ENCODE measurements around the gene MTMR11.
A peak's percentile ranks its signal among the peaks of the same experiment; 100 is the strongest.

MTMR11 gene

DNA sequence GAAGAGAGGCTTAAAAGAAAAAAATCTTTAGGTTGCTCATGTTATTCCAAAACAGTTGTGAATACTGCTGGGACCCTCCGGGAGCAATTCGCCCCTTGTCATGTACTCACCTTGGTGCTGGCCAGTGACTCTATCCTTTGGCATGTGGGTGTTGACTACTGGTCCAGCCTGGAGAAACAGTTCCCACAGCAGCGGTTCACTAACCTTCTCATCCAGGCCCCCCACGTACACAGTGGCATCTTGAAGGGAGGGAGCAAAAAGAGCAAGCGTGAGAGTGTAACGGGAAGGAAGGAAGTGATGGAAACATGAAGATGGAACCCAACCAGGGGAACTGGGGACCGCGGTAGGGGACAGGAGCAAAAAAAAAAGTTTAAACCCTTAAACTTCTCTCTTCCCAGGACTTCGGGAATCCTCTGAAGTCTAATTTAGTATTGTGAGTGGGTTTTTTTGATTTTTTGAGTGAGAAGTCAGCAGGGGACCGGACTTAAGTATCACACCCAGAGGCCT lies 9.6 kb downstream of the MTMR11 start:
- Mint-ChIP-seq H3K9me3 (ENCODE audit: low read depth) (no peaks in the 10 kb centered on the region), H3K4me1 (ENCODE audit: low read depth) (peaks cover 40% of the 10 kb centered on the region), H3K36me3 (peaks cover 19% of the 10 kb centered on the region), H3K27ac (peak overlapping the region; percentile 95), H3K4me3 (peak overlapping the region; percentile 98), H3K27me3 (no peaks in the 10 kb centered on the region)

DNA sequence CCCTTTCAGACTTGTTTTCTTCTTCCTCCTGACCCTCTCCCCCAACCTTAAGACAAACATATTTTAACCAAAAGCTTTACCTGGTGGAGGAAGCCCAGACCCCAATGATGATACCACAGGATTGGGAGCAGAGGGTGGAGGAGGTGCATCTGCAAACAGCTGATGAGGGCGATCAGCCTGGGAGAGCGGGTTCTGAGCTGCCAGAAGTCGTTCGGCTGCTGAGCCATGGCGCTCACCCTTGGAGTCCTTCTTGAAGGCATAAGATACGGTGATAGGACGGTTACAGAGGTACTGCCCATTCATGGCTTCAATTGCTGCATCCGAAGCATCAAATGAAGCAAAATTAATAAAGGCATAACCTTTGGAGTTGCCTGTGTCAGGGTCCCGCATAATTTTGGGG lies 10.4 kb downstream of the MTMR11 start:
- Mint-ChIP-seq H3K4me3 (peak overlapping the region; percentile 98), H3K4me1 (ENCODE audit: low read depth) (peaks cover 38% of the 10 kb centered on the region), H3K9me3 (ENCODE audit: low read depth) (no peaks in the 10 kb centered on the region), H3K27ac (no peak overlapping the region), H3K36me3 (peaks cover 25% of the 10 kb centered on the region), H3K27me3 (no peaks in the 10 kb centered on the region)

DNA sequence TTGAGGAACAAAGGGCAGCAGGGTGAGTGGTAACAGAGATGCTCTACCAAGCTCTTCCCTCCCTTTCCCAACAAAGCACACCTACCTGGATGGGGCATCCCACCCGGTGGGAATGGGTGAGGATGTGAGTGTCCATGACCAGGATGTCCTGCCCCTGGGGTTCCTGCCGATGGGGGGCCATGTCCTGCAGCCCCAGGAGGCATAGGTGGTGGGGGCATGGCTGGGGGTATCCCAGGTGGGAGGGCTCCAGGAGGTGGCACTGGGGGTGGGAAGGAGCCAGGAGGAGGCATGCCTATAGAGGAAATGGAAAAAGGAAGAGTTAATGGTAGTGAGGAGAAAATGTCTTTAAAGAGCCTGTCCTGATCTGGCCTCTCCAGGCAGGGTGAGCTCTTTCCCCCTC lies 10.9 kb downstream of the MTMR11 start:
- Mint-ChIP-seq H3K4me3 (peak overlapping the region; percentile 98), H3K9me3 (ENCODE audit: low read depth) (no peaks in the 10 kb centered on the region), H3K4me1 (ENCODE audit: low read depth) (peaks cover 37% of the 10 kb centered on the region), H3K36me3 (peaks cover 25% of the 10 kb centered on the region), H3K27me3 (no peaks in the 10 kb centered on the region), H3K27ac (no peak overlapping the region)

- Mint-ChIP-seq H3K4me1 (ENCODE audit: low read depth) (peaks cover 37% of the 10 kb centered on the region), H3K27ac (peak overlapping the region; percentile 54), H3K36me3 (peaks cover 25% of the 10 kb centered on the region), H3K9me3 (ENCODE audit: low read depth) (no peaks in the 10 kb centered on the region), H3K27me3 (no peaks in the 10 kb centered on the region), H3K4me3 (peak overlapping the region; percentile 98)
Measured at GRCh38 chr1:149925345-149925744, 11.3 kb downstream of the MTMR11 start.

DNA sequence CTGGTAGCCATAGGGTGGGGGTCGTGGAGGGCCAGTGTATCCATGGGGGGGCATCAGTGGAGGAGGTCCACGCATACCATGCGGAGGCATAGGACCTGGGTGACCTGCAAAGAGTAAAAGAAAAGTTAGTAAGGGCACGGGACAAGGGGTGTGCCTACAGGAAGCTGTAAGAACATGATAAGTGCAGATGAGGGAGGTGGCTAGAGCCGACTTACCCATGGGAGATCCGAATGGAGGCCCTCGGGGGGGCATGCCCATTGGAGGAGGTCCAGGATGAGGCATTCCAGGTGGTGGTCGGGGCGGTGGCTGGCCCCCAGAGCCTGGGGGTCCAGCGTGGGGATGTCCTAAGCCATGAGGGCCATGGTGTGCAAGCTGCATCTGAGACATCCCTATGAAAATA lies 13.1 kb downstream of the MTMR11 start:
- Mint-ChIP-seq H3K36me3 (peaks cover 25% of the 10 kb centered on the region), H3K9me3 (ENCODE audit: low read depth) (no peaks in the 10 kb centered on the region), H3K27me3 (no peaks in the 10 kb centered on the region), H3K4me3 (no peak overlapping the region), H3K27ac (no peak overlapping the region), H3K4me1 (ENCODE audit: low read depth) (peaks cover 38% of the 10 kb centered on the region)

DNA sequence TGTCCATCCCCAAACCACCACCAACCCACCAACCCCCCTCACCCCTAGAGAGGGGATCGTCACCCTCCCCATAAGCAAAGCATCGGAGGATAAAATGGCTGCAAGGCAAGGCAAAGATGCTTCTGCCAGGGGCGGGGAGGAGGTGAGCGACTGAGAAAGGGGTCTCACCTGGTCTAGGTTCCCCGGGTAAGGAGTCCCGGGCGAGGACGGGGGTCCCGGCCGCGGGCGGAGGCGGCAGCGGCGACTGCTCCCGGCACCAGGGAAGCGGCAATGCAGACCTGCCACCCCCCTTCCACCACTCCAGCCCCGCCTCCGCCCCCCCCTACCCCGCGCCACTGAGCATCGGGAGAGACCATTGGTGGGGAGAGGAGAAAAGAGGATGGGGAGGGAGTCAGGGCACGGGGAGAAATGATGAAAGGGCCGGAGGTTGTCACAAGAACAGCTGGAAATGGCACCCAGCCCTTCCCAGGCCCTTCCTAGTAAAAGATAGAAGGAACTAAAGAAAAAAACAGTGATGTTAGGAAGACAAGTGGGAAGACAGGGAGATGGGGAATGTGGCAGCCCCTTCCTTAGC lies 19.0 kb downstream of the MTMR11 start, which contains the start of gene SV2A:
SV2A (minus strand) TSS at position 274 of the 574 bp plus-strand sequence. CDS start 4,004 bp downstream, outside the sequence.
- H3K9me3 Mint-ChIP-seq (ENCODE audit: low read depth) = no peaks in the 10 kb centered on the region
- peak within 1 kb of the TSS; percentile 89 for H3K4me3 Mint-ChIP-seq
- peaks cover 39% of the 10 kb centered on the region for H3K4me1 Mint-ChIP-seq (ENCODE audit: low read depth)
- peaks cover 9% of the 10 kb centered on the region for H3K36me3 Mint-ChIP-seq
- no peaks in the 10 kb centered on the region for H3K27me3 Mint-ChIP-seq
- peak within 1 kb of the TSS; percentile 12 for H3K27ac Mint-ChIP-seq

DNA sequence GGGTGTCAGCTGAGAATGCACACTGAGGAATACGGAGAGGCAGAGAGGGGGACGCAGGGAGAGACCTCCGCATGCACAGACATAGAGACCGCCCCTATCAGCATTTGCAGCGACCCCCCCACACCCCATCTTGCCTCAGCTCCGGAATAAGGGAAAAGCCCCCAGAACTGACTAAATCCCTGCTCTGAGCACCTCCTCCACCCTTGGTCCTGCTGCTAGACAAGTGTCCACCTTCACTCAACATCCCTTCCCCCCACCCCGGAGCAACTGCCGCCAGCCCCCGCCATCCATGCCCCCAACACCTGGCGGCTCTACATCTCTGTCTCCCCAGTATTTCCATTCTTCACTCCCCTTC lies 19.8 kb downstream of the MTMR11 start:
- Mint-ChIP-seq H3K4me3 (peak overlapping the region; percentile 89), H3K4me1 (ENCODE audit: low read depth) (peaks cover 39% of the 10 kb centered on the region), H3K27ac (no peak overlapping the region), H3K36me3 (peaks cover 6% of the 10 kb centered on the region), H3K27me3 (no peaks in the 10 kb centered on the region), H3K9me3 (ENCODE audit: low read depth) (no peaks in the 10 kb centered on the region)

DNA sequence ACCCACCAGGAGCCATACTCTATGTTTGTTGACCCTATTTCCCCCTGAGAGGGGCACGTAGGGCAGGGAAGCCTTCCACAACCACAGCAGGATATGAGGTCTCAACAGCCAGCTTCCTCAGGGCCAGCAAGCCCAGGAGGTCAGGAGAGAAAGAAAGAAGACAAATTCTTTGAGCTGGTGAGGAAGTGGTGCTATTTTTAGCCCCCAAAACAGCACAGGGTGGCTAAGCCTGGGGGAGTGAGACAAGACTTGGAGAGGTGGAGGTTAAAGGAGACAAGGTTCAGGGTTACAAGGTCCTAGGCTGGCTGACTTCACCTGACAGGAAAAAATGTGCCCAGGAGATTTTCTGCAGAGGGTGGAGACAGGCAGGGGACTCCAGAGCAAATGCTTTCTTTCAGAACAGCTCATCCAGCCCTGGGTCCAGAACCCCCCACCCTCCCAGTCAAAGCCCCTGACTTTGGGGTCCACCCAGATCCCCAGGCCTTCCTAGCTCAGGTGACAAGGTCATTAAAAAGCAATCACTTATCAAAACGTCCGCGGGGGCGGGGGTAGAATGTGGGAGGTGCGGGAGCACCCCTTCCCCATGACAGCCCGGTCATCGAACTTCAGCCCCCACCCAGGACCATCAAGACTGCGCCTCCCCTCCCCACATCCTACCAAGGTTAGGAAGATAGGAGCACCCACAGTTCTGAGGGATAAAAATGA lies 20.3 kb downstream of the MTMR11 start:
- Mint-ChIP-seq H3K36me3 (peaks cover 2% of the 10 kb centered on the region), H3K27me3 (no peaks in the 10 kb centered on the region), H3K27ac (peak overlapping the region; percentile 59), H3K4me1 (ENCODE audit: low read depth) (peaks cover 39% of the 10 kb centered on the region), H3K4me3 (peak overlapping the region; percentile 89), H3K9me3 (ENCODE audit: low read depth) (no peaks in the 10 kb centered on the region)

- Mint-ChIP-seq H3K36me3 (peaks cover 2% of the 10 kb centered on the region), H3K27me3 (no peaks in the 10 kb centered on the region), H3K9me3 (ENCODE audit: low read depth) (no peaks in the 10 kb centered on the region), H3K27ac (peak overlapping the region; percentile 59), H3K4me1 (ENCODE audit: low read depth) (peaks cover 39% of the 10 kb centered on the region), H3K4me3 (peak overlapping the region; percentile 89)
Measured at GRCh38 chr1:149915429-149916192, 21.1 kb downstream of the MTMR11 start.

- Mint-ChIP-seq H3K4me3 (no peak overlapping the region), H3K4me1 (ENCODE audit: low read depth) (peaks cover 39% of the 10 kb centered on the region), H3K9me3 (ENCODE audit: low read depth) (no peaks in the 10 kb centered on the region), H3K36me3 (peaks cover 2% of the 10 kb centered on the region), H3K27me3 (no peaks in the 10 kb centered on the region), H3K27ac (no peak overlapping the region)
Measured at GRCh38 chr1:149914545-149914944, 22.1 kb downstream of the MTMR11 start.

- Mint-ChIP-seq H3K27me3 (no peaks in the 10 kb centered on the region), H3K36me3 (peaks cover 7% of the 10 kb centered on the region), H3K27ac (no peak overlapping the region), H3K4me3 (no peak overlapping the region), H3K4me1 (ENCODE audit: low read depth) (peaks cover 2% of the 10 kb centered on the region), H3K9me3 (ENCODE audit: low read depth) (no peaks in the 10 kb centered on the region)
Measured at GRCh38 chr1:149906570-149907075, 30.1 kb downstream of the MTMR11 start.

GRCh38 chr1:149903836-149904491 lies 32.7 kb downstream of the MTMR11 start:
- Mint-ChIP-seq H3K9me3 (ENCODE audit: low read depth) (no peaks in the 10 kb centered on the region), H3K36me3 (peaks cover 5% of the 10 kb centered on the region), H3K27ac (no peak overlapping the region), H3K4me3 (no peak overlapping the region), H3K27me3 (no peaks in the 10 kb centered on the region), H3K4me1 (ENCODE audit: low read depth) (peaks cover 20% of the 10 kb centered on the region)

GRCh38 chr1:149899460-149900284 lies 37.0 kb downstream of the MTMR11 start, which contains the start of gene BOLA1:
Gene BOLA1 (plus strand): TSS chr1:149899568. CDS start chr1:149900060, 492 bp downstream.
- no peaks in the 10 kb centered on the region for H3K9me3 Mint-ChIP-seq (ENCODE audit: low read depth)
- no peaks in the 10 kb centered on the region for H3K27me3 Mint-ChIP-seq
- H3K4me3 Mint-ChIP-seq = peak within 1 kb of the TSS; percentile 92
- H3K27ac Mint-ChIP-seq = peak within 1 kb of the TSS; percentile 95
- H3K4me1 Mint-ChIP-seq (ENCODE audit: low read depth) = peaks cover 23% of the 10 kb centered on the region
- peaks cover 2% of the 10 kb centered on the region for H3K36me3 Mint-ChIP-seq

DNA sequence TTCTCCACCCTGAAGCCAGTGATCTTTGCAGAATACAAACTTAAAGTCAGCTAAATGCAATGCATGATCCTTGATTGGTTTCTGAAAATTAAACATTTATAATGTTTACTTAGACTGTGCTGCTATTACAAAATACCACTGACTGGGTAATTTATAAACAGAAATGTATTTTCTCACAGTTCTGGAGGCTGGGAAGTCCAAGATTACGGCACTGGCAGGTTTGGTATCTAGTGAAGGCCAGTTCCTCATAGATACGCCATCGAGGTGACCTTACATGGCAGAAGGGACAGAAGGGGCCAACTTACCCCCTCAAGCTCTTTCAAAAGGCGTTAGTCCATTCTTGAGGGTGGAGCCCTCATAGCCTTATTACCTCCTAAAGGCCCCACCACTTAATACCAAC lies 40.1 kb downstream of the MTMR11 start:
- Mint-ChIP-seq H3K4me3 (no peak overlapping the region), H3K9me3 (ENCODE audit: low read depth) (no peaks in the 10 kb centered on the region), H3K27me3 (no peaks in the 10 kb centered on the region), H3K27ac (no peak overlapping the region), H3K36me3 (no peaks in the 10 kb centered on the region), H3K4me1 (ENCODE audit: low read depth) (peaks cover 21% of the 10 kb centered on the region)

All from activated naive CD8-positive, alpha-beta T cell (primary cell).